ENCODE data around the gene AFF3.

The AFF3 gene

DNA sequence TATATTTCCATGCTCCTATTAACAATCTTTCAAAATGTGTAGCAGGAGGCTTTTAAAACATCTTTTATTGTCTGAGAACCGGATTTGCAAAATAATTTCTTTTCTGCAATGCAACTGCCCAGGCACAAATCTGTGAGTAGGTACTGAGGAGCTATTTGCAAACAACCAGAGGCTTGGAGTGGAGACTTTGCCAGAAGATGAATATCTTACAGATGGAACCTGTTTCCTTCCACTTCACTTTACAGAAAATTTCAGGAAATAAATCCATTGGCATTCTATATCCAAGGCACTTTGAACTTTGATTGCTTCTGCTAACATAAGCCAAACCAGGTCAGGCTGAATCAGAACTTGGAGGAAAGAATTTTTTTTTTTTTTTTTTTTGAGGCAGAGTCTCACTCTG lies 415.2 kb downstream of the AFF3 start:
- DNase-seq, result no peak

DNA sequence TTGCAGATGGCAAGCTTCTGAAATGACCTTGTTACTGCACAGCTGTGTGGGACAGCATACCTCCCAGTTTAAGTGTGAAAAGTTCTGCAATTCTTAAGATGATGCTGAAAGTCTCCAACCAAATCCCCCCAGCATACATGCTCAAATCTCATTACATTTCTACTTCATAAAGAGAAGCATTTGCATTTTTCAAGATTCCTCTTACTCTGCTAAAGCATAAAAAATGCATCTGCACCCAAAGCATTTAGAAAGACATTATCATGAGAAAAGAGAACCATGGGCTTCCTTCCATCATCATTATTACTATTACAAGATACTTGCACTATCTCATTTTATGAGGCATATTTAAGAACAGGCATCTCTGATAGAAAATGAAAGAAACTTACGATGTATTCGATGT lies 415.7 kb downstream of the AFF3 start:
- no peak for DNase-seq

DNA sequence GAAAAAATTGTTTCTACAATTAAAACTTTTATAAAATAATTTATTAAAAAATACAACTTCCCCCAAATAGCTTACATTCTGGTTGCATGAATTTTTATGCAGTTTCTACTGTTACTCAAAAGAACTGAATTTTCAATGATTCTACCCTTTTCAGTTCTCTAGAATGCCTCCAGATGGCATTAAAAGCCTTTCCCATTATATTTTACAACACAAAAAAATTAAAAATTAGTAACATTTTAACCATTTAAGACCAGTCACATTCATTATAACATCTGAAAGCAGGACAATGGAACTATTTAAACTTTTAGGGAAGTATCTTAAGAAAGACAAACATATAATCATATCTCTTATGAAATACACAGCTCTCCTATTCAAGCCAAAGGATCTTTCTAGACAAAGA lies 416.6 kb downstream of the AFF3 start:
- no peak for DNase-seq

DNA sequence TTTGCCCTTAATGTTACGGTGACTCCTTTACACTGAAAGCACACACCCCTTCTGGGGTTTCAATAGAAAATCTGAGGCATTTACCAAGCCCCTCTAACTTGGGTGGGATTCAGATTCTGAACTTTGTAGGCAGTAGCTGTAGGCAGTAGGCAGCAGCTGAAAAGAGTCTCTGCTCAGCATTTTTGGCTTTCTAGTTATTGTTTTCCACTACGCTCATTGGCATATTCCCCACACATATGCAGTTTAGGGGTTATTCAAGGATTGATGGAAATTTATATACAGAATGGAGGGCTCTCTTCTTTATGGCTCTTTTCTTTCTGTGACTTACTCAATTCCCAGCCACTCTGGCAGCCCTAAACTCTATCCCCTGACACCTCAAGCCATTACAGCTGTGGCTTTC lies 419.9 kb downstream of the AFF3 start:
- no peak for DNase-seq

DNA sequence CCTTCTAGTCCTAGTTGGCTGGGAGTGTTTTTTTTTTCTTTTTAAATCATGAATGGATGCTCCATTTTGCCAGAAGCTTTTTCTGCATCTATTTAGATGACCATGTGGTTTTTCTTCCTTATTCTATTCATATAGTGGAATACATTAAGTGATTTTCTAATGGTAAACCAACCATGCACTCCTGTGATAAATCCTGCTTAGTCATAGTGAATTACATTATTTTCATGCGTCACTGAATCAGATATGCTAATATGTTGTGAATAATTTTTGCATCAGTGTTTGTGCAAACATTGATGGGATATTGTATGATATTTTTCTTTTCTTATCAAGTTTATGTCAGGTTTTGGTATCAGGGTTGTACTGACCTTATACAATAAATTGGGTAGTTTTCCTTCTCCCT lies 423.3 kb downstream of the AFF3 start:
- no peak for DNase-seq

DNA sequence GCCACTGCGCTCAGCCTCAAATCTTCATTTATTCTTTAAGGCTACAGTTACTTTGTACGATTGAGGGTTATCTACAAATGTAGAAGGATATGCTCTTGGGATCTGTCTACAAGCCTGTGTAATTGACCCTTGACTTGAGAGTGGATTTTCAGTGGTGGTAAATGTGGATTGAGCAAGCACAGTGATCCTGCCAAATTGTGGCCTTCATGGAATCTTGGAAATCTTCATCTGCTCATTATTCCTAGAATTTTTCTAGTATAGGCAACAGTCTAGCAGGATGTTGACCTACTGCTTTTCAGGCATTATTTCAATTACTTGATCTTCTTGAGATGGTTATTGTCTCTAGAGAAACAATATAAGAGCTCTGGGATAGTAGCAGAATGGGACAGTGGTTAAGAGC lies 426.4 kb downstream of the AFF3 start:
- DNase-seq, result no peak

DNA sequence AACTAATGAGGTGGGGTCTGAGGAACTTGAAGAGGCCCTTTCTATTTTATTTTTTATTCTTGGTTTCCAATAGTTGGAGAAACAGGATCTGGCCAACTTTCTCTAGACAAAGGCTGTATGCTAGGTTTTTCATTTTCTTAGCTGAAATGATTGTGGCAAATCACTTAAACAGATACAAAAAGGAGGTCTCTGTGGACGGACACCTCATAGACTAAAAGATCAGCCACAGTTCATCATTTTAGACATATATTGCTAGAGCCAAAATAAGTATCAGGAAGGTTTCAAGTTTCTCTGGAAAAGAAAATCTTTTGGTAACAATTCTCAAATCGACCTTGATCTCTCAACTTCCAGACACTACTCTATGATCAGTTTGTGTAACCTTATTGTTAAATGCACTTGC lies 428.0 kb downstream of the AFF3 start:
- DNase-seq, result no peak

DNA sequence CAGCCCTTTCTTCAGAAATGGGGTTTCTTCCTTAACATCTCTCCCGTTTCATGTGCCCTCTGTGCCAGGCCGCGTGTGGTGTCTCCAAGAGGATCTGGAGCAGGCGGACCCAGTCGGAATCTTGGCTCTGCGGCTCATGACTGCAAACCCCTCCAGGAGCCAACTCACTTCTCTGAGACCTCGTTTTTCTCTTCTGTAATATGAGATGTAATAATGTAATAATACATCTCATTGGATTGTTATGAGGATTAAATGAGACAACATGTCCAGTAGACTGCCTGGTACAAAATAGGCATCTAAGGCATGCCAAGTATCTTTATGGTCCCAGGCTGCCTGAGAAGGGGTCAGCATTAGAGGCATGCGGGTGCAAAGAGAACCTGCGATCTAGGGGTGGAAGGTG lies 431.2 kb downstream of the AFF3 start:
- no peak for DNase-seq

DNA sequence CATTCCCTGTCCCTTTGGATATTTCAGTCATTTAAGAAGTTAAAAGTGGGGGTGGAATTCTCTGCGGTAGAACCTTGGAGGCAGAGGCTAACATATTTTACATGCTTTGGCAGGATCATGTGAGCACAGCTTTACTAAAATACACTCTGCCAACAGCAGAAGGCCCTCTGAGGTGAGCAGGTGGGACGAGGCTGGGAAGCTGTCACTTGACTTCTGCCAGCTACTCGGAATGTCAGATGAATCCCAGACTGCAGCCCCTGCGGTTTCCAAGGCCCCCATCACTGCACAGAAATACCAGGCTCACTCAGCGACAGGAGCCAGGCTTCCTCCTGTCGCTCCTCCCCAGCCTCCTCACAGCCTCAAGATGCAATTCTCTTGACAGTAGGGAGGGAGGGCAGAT lies 431.7 kb downstream of the AFF3 start:
- no peak for DNase-seq

DNA sequence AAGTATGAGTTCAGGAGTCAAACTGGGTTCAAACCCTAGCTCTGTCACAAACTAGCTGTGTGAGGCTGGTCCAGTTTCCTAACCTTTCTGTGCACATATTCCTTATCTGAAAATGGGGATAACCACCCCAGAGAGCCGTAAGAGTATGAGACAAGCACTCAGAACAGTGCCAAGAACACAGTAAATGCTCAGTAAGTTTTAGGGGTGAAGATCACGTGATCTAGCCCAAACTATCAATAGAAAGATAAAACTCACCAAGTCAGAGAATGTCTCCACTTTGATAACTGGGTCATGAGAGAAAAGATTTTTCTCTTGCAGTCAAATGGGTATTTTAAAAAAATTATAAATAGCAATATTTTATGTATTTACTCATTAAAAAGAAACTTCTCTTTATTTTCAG lies 433.2 kb downstream of the AFF3 start:
- no peak for DNase-seq

DNA sequence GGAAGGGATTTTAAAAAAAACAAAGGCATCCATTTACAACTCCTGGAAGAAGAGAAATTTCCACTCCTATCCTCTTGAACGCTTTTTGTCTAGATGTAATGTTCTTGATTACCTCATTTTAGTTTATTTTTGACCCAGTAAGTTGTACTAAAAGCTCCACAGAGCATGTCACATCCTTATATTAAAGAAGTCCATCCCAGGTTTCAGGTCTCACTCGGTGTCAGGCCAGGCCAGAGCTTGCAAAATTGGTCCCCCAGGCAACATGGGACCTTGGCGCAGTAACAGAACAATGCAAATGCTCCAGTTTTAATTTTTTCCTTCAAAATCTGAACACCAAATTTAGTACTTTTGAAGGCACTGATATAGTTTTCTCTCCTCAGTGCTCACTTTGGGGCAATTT lies 434.2 kb downstream of the AFF3 start:
- DNase-seq, result no peak

DNA sequence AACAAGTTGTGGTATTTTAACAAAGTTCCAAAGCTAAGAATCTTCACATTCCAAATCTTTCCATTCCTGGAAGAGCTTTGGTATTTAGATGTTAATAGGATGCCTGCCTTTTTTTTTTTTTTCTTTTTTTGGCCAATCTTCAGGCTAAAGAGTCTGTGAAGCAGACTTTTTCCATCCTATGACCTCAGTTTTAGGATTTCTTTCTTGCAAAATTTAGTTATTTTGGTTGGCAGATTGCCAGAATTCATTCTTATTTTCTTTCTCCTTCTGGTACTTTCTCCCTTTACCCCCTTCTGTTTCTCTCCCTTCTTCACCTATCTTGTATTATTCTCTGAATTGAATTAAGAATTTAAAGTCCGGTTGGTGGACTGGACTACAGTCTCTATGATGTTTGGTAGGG lies 434.8 kb downstream of the AFF3 start:
- no peak for DNase-seq

DNA sequence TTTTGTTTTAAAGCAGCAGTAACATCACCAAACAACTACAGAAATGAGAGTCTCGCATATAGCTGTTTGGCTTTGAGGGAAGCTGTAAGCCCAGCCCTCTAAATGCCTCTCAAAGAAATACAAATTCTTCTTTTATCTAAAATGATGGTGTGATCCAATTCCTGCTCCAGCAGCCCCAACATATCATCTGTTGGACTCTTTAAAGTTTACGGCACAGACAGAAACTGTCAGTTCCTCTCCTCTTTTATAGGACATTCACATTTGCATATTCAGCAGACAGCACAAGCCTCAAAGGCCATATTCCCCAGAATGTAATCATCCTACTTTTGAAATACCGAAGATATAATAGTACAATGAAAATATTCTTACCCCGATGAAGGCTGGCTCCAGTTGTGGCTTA lies 435.7 kb downstream of the AFF3 start:
- no peak for DNase-seq

DNA sequence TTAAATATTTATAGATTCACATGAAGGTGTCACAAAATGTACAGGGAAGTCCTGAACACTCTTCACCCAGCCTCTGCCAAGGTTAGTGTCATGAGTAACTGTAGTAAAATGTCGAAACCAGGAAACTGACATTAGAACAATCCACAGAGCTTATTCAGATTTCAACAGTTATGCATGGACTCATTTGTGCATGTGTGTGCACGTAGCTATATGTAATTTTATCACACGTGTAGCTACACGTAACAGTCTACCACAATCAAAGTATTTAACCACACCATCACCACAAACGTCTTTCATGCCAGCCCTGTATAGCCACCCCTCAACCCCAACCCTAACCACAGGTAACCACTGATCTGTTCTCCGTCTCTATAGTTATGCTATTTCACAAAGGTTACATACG lies 440.9 kb downstream of the AFF3 start:
- DNase-seq, result no peak

DNA sequence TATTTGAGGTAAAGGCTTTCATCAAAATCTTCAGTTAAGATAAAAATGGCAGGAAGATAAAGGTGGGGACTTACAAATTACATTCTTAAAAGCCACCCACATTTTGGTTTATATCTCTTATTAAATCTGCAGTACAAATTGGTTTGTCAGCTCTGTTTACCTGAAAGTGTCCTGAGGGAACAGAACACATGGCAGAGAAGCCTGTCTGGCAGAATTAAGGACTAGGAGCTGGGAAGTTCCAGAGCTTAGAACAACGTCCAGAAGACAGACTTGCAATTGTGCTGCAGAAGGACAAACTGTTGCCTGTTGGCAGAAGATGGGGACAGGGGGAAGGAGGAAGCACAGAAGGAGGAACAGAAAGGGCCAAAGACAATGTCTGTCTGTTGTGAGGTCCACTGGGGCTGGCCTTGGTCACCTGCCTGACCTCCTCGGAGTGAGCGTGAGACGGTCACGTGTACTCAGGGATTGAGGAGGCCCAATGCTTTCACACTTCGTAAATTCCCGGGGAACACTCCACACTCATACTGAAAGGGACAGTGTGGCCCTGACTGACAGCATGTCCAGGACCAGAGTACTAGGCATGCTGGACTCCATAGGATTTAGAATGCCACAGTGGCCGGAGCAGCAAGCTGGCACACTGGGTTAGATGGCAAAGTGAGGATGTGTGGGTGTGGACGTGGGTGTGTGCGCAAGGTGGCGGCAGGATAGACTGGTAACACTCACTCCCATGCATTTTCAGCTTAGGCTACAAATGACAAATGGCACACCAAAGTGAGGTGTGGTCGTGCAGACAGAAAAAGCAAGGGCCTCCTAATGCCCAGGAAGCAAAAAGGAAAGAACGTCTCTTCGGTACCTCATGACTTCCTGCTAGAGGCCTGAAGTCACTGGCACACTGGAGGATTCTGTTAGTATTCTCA lies 441.6 kb downstream of the AFF3 start:
- DNase-seq, result no peak

DNA sequence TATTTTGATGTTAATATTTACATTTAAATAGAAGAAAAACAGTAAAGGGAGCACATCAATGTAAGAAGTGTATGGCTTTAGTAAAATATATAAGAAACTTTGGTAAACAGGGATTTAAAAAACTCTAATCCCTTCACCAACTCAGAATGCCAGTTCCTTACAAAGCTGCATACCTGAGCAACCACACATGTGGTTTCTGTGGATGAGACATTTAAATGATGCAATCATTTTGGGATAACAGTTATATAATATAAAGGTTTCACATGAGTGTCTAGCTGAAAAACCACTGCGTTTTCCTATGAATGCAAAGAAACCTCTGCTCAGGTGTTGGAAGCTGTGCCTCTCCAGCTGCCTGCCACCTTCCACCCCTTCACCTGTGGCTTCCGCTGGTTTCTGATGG lies 443.5 kb downstream of the AFF3 start:
- no peak for DNase-seq

DNA sequence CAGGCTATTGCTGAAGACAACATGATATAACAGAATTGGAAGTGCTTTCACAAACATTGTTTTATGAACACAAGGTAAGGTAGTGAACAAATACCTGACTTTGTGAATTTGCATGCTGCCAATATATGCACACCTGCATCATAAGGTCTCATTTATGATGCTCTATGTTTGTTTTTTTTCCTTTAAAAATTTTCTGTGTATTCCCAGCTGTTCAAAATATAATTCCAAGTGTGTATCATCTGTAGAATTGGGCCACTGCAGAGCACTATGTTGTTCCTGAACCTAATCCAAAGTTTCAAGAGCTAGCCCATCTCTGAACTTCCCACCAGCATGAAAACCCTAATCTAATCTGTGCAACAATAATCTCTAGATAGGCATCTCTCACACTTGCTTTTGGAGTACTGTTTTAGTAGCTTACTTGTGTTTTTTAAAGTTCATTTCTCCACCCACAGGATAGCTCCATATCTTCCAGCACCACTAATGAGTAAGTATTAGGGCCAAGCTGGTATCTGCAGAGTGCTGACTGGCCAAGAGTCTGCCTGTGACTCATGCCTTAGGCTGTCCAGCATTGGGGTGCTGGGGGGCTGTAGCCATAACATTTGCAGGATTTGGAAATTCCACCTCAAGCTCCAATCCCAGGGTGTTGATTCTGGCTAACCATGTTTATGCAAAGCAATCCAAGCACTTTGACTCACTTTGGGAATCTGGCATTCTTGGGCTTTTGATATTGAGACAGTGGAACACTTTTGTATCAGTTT lies 444.4 kb downstream of the AFF3 start:
- no peak for DNase-seq

DNA sequence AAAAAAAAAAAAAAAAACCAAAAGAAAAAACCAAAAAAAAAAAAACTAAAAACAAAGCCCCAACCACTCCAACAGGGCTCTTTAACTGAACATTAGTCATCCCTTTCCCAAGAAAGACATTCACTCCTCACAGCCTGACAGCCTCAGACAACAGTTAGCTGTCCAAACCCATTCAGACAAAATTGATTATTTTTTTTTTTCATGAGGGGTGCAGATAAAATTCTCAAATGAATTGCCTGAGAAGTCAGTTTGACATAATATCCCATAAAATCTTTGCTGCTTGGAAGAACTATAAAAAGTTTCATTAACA lies 446.5 kb downstream of the AFF3 start:
- DNase-seq, result no peak

DNA sequence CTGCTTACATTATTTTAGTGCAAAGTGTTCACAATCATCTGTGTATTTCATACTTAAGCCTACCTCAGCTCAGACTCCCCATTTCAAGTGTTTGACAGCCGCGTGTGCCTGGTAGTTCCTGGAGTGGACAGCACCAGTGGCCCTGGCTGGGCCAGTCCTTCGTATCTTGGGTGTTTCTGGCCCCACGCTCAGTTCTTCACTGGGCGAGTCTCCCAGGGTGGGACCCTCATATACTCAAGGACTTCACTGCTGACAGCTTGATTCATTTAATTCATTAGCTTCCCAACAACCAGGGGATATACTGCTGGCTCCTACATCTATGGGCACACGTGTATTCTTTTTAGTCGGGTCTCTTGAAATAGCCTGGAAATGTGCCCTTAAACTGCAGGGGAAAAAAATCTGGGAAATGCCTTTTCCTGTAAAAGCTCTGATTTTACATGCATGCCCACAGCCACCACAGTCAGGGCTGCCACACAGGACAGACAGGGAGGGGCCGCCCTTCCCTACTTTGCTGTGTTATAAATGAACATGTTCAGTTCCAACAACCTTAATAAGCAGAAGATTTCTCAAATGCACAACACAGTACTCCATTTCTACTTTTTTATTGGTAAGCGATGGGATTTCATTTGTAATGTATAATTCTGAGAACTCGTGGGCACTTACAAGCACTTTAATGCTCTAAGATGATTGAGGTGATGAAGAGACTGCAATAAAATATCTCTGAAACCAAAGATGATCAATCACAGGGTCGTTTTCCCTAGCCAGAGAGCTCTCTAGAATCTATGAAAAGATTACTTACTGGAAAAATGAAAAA lies 447.1 kb downstream of the AFF3 start:
- DNase-seq, result no peak

DNA sequence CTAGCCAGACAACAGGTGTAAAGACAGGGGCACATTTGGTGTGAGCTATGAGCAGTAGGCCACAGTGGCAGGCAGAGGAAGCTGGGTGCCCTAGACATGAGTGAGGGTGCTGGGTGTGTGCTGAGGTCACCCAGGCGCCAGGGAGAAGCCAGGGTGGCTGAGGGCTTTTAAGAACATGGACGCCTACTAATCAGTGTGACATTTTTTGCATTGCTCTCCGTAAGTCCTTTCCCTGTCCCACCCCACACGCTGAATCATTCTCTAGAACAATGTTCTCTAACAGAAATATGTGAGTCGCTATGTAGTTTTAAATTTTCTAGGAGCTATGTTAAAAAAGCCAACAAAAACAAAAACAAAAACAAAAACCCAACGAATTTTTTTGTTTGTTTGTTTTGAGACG lies 448.1 kb downstream of the AFF3 start:
- no peak for DNase-seq

DNA sequence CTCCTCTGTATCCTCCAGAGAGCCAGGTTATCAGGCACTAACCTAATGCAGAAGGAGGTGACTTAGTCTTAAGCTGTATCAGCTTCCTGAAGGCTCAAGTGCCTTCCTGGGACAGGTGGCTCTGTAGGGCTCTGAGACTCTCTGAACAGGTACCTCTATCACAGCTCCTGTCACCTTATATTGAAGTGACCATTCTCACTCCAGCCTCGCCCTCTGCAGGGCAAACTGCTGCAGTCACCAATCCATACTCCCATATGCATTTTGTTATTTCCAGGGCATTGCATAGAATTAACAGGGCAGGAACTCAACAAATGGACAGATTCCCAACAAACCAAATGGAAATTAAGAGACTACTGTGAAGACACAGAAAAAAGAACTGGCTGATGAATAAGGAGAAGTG lies 449.6 kb downstream of the AFF3 start:
- no peak for DNase-seq

DNA sequence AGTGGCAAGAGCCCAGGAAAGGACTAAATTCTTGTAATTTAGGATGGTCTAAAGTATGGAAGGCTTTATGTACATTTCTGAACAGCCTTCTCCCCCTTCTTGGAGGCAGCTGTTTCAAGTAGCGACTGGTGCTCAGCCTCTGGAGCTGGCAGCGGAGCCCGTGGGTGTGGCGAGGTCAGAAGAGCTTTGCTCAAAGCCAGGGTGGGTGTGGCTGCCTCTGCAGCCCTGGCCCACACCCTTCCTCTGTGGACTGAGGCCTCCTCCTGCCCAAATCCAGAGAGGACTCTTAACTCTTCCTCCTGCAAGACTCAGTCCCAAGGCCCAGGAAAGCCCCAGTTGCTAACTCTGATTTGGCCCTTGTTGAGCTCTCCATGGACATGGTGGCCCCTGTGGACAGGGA lies 450.5 kb downstream of the AFF3 start:
- no peak for DNase-seq

DNA sequence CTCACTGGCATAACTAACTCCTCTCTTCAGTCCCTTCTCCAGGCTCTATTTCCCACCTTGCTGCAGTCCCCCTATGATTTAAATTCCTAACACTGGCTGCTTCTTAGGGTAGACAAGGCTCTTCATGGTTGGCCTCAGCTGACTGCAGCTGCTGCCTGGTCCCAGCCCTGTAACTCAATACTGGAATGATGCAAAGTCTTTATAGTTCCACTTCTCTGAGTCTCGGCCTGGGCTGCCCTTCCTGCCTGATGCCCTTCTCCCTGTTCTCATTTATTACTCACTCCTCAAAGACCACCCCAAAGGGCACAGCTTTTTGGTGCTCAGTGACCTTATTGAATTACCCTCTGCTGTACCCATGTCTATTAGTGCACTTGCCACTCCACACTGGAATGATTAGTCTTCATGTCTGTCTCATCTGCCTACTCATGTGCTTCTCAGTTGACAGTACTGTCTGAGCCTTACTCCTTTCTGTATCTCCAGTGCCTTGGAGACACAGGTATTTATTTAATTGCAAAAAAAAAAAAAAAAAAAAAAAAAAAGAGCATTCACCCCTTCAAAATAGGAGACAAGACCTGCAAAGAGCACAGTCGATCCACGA lies 453.1 kb downstream of the AFF3 start:
- no peak for DNase-seq

Measured in activated gamma-delta T cell treated with Interleukin-2 at 50 U/mL for 16 hours (primary cell).